Keratinocyte (primary cell): ENCODE measurements around the gene SPR. TPM values are rescaled to one million over a fixed set of nuclear protein-coding genes. Genes with fewer than 3 reads are reported as not detected.
A peak's percentile ranks its signal among the peaks of the same experiment; 100 is the strongest.

Source experiments
- DNase-seq: peaks from one replicate; pipeline ENCODE4 v3.0.0-alpha.2; 2011; ENCODE audit warnings: low read depth, missing footprints, low spot score
- FAIRE-seq: peaks from 2 replicates; lab custom pipeline; 2011; peaks lifted over from hg19 to GRCh38; lab: Jason Lieb, UNC
- H2AFZ ChIP-seq: 2 replicates; pipeline ENCODE4 v1.6.0; 2012; ENCODE audit warnings: low read length, control low read depth, inconsistent platforms; ENCODE audit not compliant: control insufficient read depth
- H3K27ac ChIP-seq: 2 replicates; pipeline ENCODE4 v1.5.1; 2011; ENCODE audit warnings: low read length; ENCODE audit not compliant: control insufficient read depth, insufficient read depth
- H3K27me3 ChIP-seq: 3 replicates; pipeline ENCODE4 v1.6.0; 2011; ENCODE audit warnings: low read length; ENCODE audit not compliant: control insufficient read depth, insufficient read depth; ENCODE audit errors: extremely low read depth
- H3K36me3 ChIP-seq, 2 experiments: 2 replicates in 1 of 2; 3 replicates in 1 of 2; pipeline ENCODE4 v1.5.1; 2011; ENCODE audit warnings: low read length in 2 of 2, mild to moderate bottlenecking in 1 of 2; ENCODE audit not compliant: control insufficient read depth in 2 of 2, insufficient read depth in 2 of 2; ENCODE audit errors: extremely low read depth in 1 of 2
- H3K4me1 ChIP-seq: 3 replicates; pipeline ENCODE4 v1.5.1; 2011; ENCODE audit warnings: low read length; ENCODE audit not compliant: control insufficient read depth, insufficient read depth; ENCODE audit errors: extremely low read depth
- H3K4me2 ChIP-seq: 3 replicates; pipeline ENCODE4 v1.6.0; 2011; ENCODE audit warnings: low read depth, low read length; ENCODE audit not compliant: control insufficient read depth, insufficient read depth; ENCODE audit errors: extremely low read depth
- H3K4me3 ChIP-seq, 3 experiments: fragments of 200-600 bp in 1 of 3; sonication (generic) in 1 of 3; 2 replicates in 2 of 3; 3 replicates in 1 of 3; pipeline ENCODE4 v1.5.1; 2011 to 2016; ENCODE audit warnings: low read length in 3 of 3, mild to moderate bottlenecking in 3 of 3, control low read depth in 2 of 3, inconsistent platforms in 1 of 3, low read depth in 1 of 3, mixed read lengths in 1 of 3, mixed run types in 1 of 3, moderate library complexity in 1 of 3; ENCODE audit not compliant: control insufficient read depth in 2 of 3, insufficient read depth in 2 of 3; ENCODE audit errors: extremely low read depth in 1 of 3
- H3K79me2 ChIP-seq: 2 replicates; pipeline ENCODE4 v1.6.0; 2012; ENCODE audit warnings: low read length; ENCODE audit not compliant: control insufficient read depth, insufficient read depth
- H3K9ac ChIP-seq: 3 replicates; pipeline ENCODE4 v1.6.0; 2011; ENCODE audit warnings: low read length; ENCODE audit not compliant: control insufficient read depth, insufficient read depth; ENCODE audit errors: extremely low read depth
- H3K9me1 ChIP-seq: 3 replicates; pipeline ENCODE4 v1.6.0; 2011; ENCODE audit warnings: low read length; ENCODE audit not compliant: control insufficient read depth, insufficient read depth; ENCODE audit errors: extremely low read depth
- H3K9me3 ChIP-seq: 2 replicates; pipeline ENCODE4 v1.5.1; 2012; ENCODE audit warnings: low read depth, low read length; ENCODE audit not compliant: control insufficient read depth
- H4K20me1 ChIP-seq: 3 replicates; pipeline ENCODE4 v1.6.0; 2011; ENCODE audit warnings: low read length; ENCODE audit not compliant: control insufficient read depth, insufficient read depth; ENCODE audit errors: extremely low read depth
- EZH2 ChIP-seq: IDR thresholded peaks from one replicate; pipeline ENCODE4 v1.6.1; 2012; ENCODE audit warnings: inconsistent platforms, mild to moderate bottlenecking, low read length, moderate library complexity
- dilution Hi-C: fragments of 300-500 bp; cut with MboI; formaldehyde crosslinking; loops from one replicate; pipeline ENCODE4 v1.7.0; 2020; ENCODE audit warnings: low sequenced_read_pairs; ENCODE audit not compliant: extremely low pct_ligation_motif_present
- polyA plus RNA-seq, 5 experiments: library from polyadenylated mRNA; depleted of rRNA in 3 of 5; stranded (reverse) in 3 of 5; stranded (forward) in 1 of 5; unstranded in 1 of 5; fragments of >200 nt; gene quantifications; 1 replicate in 1 of 5; 2 replicates in 3 of 5; 3 replicates in 1 of 5; pipeline versions ENCODE4 v1.2.1 to v1.2.3, GENCODE V29; 2011 to 2012; ENCODE audit warnings: missing spikeins in 2 of 5, low read depth in 1 of 5, low replicate concordance in 1 of 5
- TF ChIP-seq, protein P1 (sequence below), 3 experiments: IDR thresholded peaks in 1 of 3; conservative IDR thresholded peaks in 1 of 3; optimal IDR thresholded peaks in 1 of 3; 2 replicates in 2 of 3; 3 replicates in 1 of 3; pipeline versions ENCODE3 to v1.5.1; 2011; ENCODE audit warnings: low read length in 3 of 3, mild to moderate bottlenecking in 3 of 3, moderate library complexity in 2 of 3, control low read depth in 1 of 3, inconsistent platforms in 1 of 3; ENCODE audit not compliant: insufficient read depth in 2 of 3; ENCODE audit errors: extremely low read depth in 1 of 3

SPR gene
- polyA plus RNA-seq, 1 donor (not counting 4 experiments of a cell fraction or from before 2014, with no cell fraction given): 25.1 TPM

DNA sequence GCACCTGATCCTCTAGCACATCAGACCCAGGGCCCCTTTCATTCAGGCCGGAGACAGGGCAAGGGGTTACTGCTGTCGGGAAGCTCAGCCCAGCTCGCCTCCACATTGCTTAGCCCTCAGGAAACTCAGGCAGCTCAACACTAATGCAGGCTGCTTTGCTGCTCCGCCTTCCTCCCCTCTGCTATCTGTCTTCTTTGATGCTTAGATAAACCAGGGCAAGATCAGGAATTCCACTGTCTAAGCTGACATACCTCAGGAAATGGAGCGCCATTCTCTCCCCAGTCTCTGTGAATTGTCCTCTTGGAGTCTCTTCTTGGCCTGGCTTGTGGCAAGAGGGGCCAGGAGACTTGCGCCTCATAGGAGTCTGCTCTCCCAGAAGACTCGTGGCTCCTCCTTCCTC, 35.9 kb upstream of the SPR start:
- H3K27me3 ChIP-seq: no peaks in the 10 kb centered on the region
- H3K9ac ChIP-seq: no peak overlapping the region
- H3K79me2 ChIP-seq: no peaks in the 10 kb centered on the region
- no peaks in the 10 kb centered on the region for H4K20me1 ChIP-seq
- TF ChIP-seq, protein P1, sequence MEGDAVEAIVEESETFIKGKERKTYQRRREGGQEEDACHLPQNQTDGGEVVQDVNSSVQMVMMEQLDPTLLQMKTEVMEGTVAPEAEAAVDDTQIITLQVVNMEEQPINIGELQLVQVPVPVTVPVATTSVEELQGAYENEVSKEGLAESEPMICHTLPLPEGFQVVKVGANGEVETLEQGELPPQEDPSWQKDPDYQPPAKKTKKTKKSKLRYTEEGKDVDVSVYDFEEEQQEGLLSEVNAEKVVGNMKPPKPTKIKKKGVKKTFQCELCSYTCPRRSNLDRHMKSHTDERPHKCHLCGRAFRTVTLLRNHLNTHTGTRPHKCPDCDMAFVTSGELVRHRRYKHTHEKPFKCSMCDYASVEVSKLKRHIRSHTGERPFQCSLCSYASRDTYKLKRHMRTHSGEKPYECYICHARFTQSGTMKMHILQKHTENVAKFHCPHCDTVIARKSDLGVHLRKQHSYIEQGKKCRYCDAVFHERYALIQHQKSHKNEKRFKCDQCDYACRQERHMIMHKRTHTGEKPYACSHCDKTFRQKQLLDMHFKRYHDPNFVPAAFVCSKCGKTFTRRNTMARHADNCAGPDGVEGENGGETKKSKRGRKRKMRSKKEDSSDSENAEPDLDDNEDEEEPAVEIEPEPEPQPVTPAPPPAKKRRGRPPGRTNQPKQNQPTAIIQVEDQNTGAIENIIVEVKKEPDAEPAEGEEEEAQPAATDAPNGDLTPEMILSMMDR (optimal IDR thresholded peaks at IDR 0.05 in 1 of 3, IDR thresholded peaks at IDR 0.05 in 1 of 3, conservative IDR thresholded peaks at IDR 0.05 in 1 of 3; ENCODE audit: extremely low read depth in 1 of 3, insufficient read depth in 2 of 3, low read length in 3 of 3): no peak
- TF ChIP-seq EZH2: no peak
- no peak overlapping the region for H3K4me3 ChIP-seq
- FAIRE-seq: no peak
- H3K27ac ChIP-seq: no peak overlapping the region
- no peak for DNase-seq
- H2AFZ ChIP-seq: no peak overlapping the region
- H3K4me1 ChIP-seq: no peaks in the 10 kb centered on the region
- H3K36me3 ChIP-seq: no peaks in the 10 kb centered on the region
- no peaks in the 10 kb centered on the region for H3K9me1 ChIP-seq
- no peak overlapping the region for H3K4me2 ChIP-seq
- H3K9me3 ChIP-seq: no peaks in the 10 kb centered on the region
- dilution Hi-C loops: loop anchor here (5.0 kb wide), 1 partner anchor 49 kb away; no protein-coding TSS in a partner anchor

DNA sequence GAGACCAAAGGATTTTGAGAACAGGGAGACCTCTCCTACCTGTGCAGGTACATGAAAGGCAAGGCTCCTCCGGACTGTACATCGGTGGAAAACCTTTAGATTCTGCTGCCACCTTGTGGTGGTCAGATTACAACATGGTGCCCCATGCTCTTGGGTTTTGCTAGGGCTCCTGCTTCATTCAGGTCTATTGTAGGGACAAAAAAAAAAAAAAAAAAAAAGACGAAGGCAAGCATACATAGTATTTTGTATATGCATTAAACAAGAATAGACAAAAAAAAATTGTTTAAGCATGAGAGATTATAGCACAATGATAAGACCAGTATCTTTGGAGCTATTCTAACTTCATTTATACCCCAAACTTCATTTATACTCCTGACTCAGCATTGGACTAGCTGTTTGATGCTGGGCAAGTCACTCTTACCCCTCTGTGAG, 27.4 kb upstream of the SPR start:
- no peak overlapping the region for H2AFZ ChIP-seq
- FAIRE-seq: peak; percentile 95

More for the DNA sequence above, 27.4 kb upstream of the SPR start:
- no peaks in the 10 kb centered on the region for H3K79me2 ChIP-seq
- H3K27ac ChIP-seq: no peak overlapping the region
- TF ChIP-seq, protein P1 (optimal IDR thresholded peaks at IDR 0.05 in 1 of 3, IDR thresholded peaks at IDR 0.05 in 1 of 3, conservative IDR thresholded peaks at IDR 0.05 in 1 of 3; ENCODE audit: extremely low read depth in 1 of 3, insufficient read depth in 2 of 3, low read length in 3 of 3): peak; percentile 66 to 89 (median 70)
- no peak for TF ChIP-seq EZH2
- peaks cover 15% of the 10 kb centered on the region for H3K4me1 ChIP-seq
- dilution Hi-C loops: no loop called here
- no peak overlapping the region for H3K4me3 ChIP-seq
- H3K36me3 ChIP-seq: no peaks in the 10 kb centered on the region
- no peaks in the 10 kb centered on the region for H3K9me3 ChIP-seq
- no peaks in the 10 kb centered on the region for H4K20me1 ChIP-seq
- H3K4me2 ChIP-seq: no peak overlapping the region
- H3K9me1 ChIP-seq: no peaks in the 10 kb centered on the region
- peaks cover 4% of the 10 kb centered on the region for H3K27me3 ChIP-seq
- no peak overlapping the region for H3K9ac ChIP-seq
- peak; percentile 35 for DNase-seq
